OCI-LY7 (cell line): Measurements from ENCODE around the gene MTHFD2. TPM values are rescaled to one million over a fixed set of nuclear protein-coding genes. Genes with fewer than 3 reads are reported as not detected.

Experiments used
- BruUV-seq: library from RNA; stranded (reverse); fragments of 400-500 nt; replicated peaks from 2 replicates; lab custom pipeline; 2021; lab: Mats Ljungman, UMichigan
- CTCF ChIA-PET: fragments of 300-600 bp; sonication (Branson Sonifier 250); formaldehyde crosslinking; loops from one replicate; lab custom pipeline; 2022; ENCODE audit warnings: antibody characterized with exemption; ENCODE audit not compliant: unreplicated experiment; lab: Charles Lee
- POLR2A ChIA-PET: fragments of 300-600 bp; sonication (Branson Sonifier 250); formaldehyde crosslinking; loops from one replicate; lab custom pipeline; 2022; ENCODE audit warnings: antibody characterized with exemption; lab: Charles Lee
- DNase-seq: peaks from one replicate; pipeline ENCODE4 v3.0.0-alpha.2; 2015; ENCODE audit warnings: low spot score
- H2AFZ ChIP-seq: fragments of 200-600 bp; sonication (generic), shearing (Covaris generic); 2 replicates; pipeline ENCODE4 v1.6.1; 2014; ENCODE audit warnings: mild to moderate bottlenecking, antibody characterized with exemption, low read length, moderate library complexity
- H3K27ac ChIP-seq: fragments of 200-600 bp; sonication (generic); 2 replicates; pipeline ENCODE4 v1.5.1; 2014; ENCODE audit warnings: mixed run types, low read depth, mild to moderate bottlenecking, moderate library complexity, low read length, inconsistent platforms; ENCODE audit not compliant: poor library complexity, severe bottlenecking
- H3K36me3 ChIP-seq: fragments of 200-600 bp; sonication (generic); 2 replicates; pipeline ENCODE4 v1.6.1; 2014; ENCODE audit warnings: mild to moderate bottlenecking, antibody characterized with exemption, low read length, moderate library complexity, mixed read lengths; ENCODE audit not compliant: insufficient read depth
- H3K4me1 ChIP-seq: fragments of 200-600 bp; sonication (generic); 2 replicates; pipeline ENCODE4 v1.5.1; 2014; ENCODE audit warnings: mild to moderate bottlenecking, low read length; ENCODE audit not compliant: insufficient read depth, poor library complexity, severe bottlenecking
- H3K4me2 ChIP-seq: fragments of 200-600 bp; sonication (generic); 2 replicates; pipeline ENCODE4 v1.6.1; 2014; ENCODE audit warnings: mild to moderate bottlenecking, low read length
- H3K4me3 ChIP-seq: fragments of 200-600 bp; sonication (generic); 2 replicates; pipeline ENCODE4 v1.5.1; 2014; ENCODE audit warnings: mild to moderate bottlenecking, low read depth, low read length; ENCODE audit not compliant: poor library complexity, severe bottlenecking
- H3K79me2 ChIP-seq: fragments of 200-600 bp; sonication (generic); 2 replicates; pipeline ENCODE4 v1.6.1; 2016; ENCODE audit warnings: low read depth, mild to moderate bottlenecking, low read length, moderate library complexity, mixed read lengths; ENCODE audit not compliant: insufficient read depth
- H3K9me2 ChIP-seq: fragments of 200-600 bp; sonication (generic); 2 replicates; pipeline ENCODE4 v1.6.1; 2016; ENCODE audit warnings: mild to moderate bottlenecking, low read length, mixed read lengths; ENCODE audit not compliant: insufficient read depth
- H3K9me3 ChIP-seq: fragments of 200-600 bp; sonication (generic); 2 replicates; pipeline ENCODE4 v1.6.1; 2014; ENCODE audit warnings: mild to moderate bottlenecking, mixed run types, low read length, mixed read lengths
- H4K20me1 ChIP-seq: fragments of 200-600 bp; sonication (generic); 2 replicates; pipeline ENCODE4 v1.6.1; 2014; ENCODE audit warnings: mild to moderate bottlenecking, antibody characterized with exemption, low read length, moderate library complexity, mixed read lengths; ENCODE audit not compliant: insufficient read depth
- EZH2phosphoT487 ChIP-seq: fragments of 200-600 bp; sonication (generic); IDR thresholded peaks from 2 replicates; pipeline ENCODE4 v1.6.1; 2018; ENCODE audit warnings: low read depth, borderline replicate concordance, mild to moderate bottlenecking, mixed run types, antibody characterized with exemption, low read length, moderate library complexity, mixed read lengths
- intact Hi-C: fragments of 100-400 bp; cut with micrococcal nuclease; formaldehyde crosslinking; loops from one replicate; pipeline ENCODE4 v1.10.0; 2022; ENCODE audit not compliant: unreplicated experiment
- total RNA-seq, 2 experiments: library from RNA; depleted of rRNA in 1 of 2; stranded (reverse); fragments of >200 nt in 1 of 2; shearing (Covaris generic) in 1 of 2; gene quantifications; 2 replicates each; pipeline ENCODE4 v1.2.3, GENCODE V29; 2014 to 2022
- TF ChIP-seq, protein P1 (sequence below): fragments of 200-600 bp; sonication (generic); conservative IDR thresholded peaks from 2 replicates; pipeline ENCODE4 v1.5.1; 2014; ENCODE audit warnings: mild to moderate bottlenecking, antibody characterized with exemption, low read length, moderate library complexity, mixed read lengths

The MTHFD2 gene
- total RNA-seq, 2 experiments from 2014 or later: 220 to 365 TPM

DNA sequence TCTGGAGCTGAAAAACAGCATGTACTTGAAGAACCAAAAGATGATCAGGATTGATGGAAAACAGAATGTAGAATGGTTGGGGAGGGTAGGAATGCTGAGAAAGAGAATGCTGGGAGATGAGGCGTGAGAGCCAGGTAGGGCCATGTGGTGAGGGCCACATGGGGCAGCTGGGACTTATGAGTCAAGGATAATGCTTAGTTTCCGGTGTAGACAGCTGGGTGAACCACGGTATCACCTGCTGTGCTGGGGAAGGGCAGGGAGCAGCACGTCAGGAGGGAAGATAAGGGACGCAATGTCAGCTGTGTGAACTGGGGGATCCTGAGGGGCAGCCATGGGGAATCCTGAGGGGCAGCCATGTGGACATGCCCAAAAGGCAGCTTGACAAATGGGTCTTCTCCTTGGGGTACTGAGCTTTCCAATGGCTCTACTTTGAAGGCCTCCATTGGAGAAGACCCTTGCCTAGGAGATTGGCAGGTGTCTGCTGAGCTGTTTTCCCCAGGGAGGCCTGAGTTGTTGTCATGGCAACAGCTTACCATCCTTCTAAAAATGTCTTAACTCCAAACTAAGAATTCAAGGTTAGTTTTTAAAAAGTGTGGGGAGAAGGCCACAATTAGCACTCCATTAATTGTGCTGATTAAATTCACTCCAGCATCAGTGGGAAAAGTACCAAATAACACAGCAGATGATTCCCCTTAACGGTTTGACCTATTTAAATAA, 51.1 kb downstream of the MTHFD2 start:
- DNase-seq: no peak
- no peaks in the 10 kb centered on the region for H3K79me2 ChIP-seq
- H3K4me2 ChIP-seq: no peak overlapping the region
- POLR2A ChIA-PET: interaction anchor here (0.5 to 1.0 kb wide), 4 partner anchors 75 to 308 kb away, joined by 3 to 6 read pairs (median 3); no protein-coding TSS in a partner anchor
- H4K20me1 ChIP-seq: no peaks in the 10 kb centered on the region
- TF ChIP-seq, protein P1, sequence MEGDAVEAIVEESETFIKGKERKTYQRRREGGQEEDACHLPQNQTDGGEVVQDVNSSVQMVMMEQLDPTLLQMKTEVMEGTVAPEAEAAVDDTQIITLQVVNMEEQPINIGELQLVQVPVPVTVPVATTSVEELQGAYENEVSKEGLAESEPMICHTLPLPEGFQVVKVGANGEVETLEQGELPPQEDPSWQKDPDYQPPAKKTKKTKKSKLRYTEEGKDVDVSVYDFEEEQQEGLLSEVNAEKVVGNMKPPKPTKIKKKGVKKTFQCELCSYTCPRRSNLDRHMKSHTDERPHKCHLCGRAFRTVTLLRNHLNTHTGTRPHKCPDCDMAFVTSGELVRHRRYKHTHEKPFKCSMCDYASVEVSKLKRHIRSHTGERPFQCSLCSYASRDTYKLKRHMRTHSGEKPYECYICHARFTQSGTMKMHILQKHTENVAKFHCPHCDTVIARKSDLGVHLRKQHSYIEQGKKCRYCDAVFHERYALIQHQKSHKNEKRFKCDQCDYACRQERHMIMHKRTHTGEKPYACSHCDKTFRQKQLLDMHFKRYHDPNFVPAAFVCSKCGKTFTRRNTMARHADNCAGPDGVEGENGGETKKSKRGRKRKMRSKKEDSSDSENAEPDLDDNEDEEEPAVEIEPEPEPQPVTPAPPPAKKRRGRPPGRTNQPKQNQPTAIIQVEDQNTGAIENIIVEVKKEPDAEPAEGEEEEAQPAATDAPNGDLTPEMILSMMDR: no peak
- no peak for TF ChIP-seq EZH2phosphoT487
- no TSS peak for BruUV-seq
- no peak overlapping the region for H3K27ac ChIP-seq
- H3K9me3 ChIP-seq: no peaks in the 10 kb centered on the region
- H3K4me1 ChIP-seq: no peaks in the 10 kb centered on the region
- no peaks in the 10 kb centered on the region for H3K9me2 ChIP-seq
- H2AFZ ChIP-seq: no peak overlapping the region
- intact Hi-C loops: loop anchor here (1.0 to 5.0 kb wide), 5 partner anchors 86 to 338 kb away; partner anchors contain the start of gene TTC31
- CTCF ChIA-PET: interaction anchor here (0.7 to 2.0 kb wide), 7 partner anchors 18 to 338 kb away, joined by 3 to 14 read pairs (median 3); no protein-coding TSS in a partner anchor
- no peak overlapping the region for H3K4me3 ChIP-seq
- H3K36me3 ChIP-seq: no peaks in the 10 kb centered on the region

DNA sequence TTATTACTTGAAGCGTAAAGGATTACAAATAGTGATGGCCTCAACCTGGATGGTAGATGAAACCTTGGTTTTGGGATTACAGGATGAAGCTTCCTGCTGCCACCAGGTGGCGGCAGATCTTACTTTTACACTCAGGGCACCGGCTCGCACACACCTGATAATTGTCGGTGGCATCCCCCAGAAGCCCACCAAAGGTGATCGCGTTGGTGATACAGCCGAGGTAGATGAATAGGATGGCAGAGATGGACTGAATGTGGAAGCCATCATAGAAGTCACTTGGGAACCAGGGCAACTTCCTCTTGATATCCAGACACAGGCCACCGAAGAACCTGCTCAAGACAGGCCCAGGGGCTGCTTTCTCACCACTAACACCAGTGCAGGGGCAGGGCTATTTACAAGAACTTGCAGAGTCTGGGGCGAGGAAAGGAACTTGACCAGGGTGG, 51.8 kb downstream of the MTHFD2 start:
- Histone ChIP-seq H3K4me2 (no peak overlapping the region), H3K36me3 (no peaks in the 10 kb centered on the region), H3K27ac (no peak overlapping the region), H3K9me2 (no peaks in the 10 kb centered on the region), H3K79me2 (no peaks in the 10 kb centered on the region), H4K20me1 (no peaks in the 10 kb centered on the region), H3K4me1 (no peaks in the 10 kb centered on the region), H2AFZ (no peak overlapping the region), H3K9me3 (no peaks in the 10 kb centered on the region), H3K4me3 (no peak overlapping the region)
- DNase-seq: peak; percentile 77
- no TSS peak for BruUV-seq
- CTCF ChIA-PET: interaction anchor here (0.7 to 2.0 kb wide), 7 partner anchors 18 to 338 kb away, joined by 3 to 14 read pairs (median 3); no protein-coding TSS in a partner anchor
- intact Hi-C loops: loop anchor here (1.0 to 2.0 kb wide), 4 partner anchors 85 to 233 kb away; partner anchors contain the start of gene TTC31
- POLR2A ChIA-PET: interaction anchor here (0.9 to 1.0 kb wide), 2 partner anchors 74 to 107 kb away, joined by 3 read pairs; no protein-coding TSS in a partner anchor
- TF ChIP-seq EZH2phosphoT487: no peak
- TF ChIP-seq, protein P1: peak; percentile 99
